Endodermal cell (in vitro differentiated cells): Measurements from ENCODE around the gene ACOD1. TPM values are rescaled to one million over a fixed set of nuclear protein-coding genes. Genes with fewer than 3 reads are reported as not detected.
"Not testable (repeated sequence)": the region's sequence is repeated elsewhere in the genome, so short reads cannot be mapped to it uniquely, and the experiment has no call there.

Experiments used
- DNase-seq: peaks from one replicate; pipeline ENCODE4 v3.0.0-alpha.2; 2017
- H3K27ac ChIP-seq: 2 replicates; pipeline ENCODE4 v1.5.1; 2013; ENCODE audit warnings: mild to moderate bottlenecking, low read depth, low read length, moderate library complexity
- H3K27me3 ChIP-seq: 2 replicates; pipeline ENCODE4 v1.6.1; 2013; ENCODE audit warnings: mild to moderate bottlenecking, low read length, moderate library complexity; ENCODE audit not compliant: insufficient read depth, control insufficient read depth, poor library complexity, severe bottlenecking
- H3K36me3 ChIP-seq: 2 replicates; pipeline ENCODE4 v1.7.0; 2013; ENCODE audit warnings: mild to moderate bottlenecking, low read length, moderate library complexity; ENCODE audit not compliant: control insufficient read depth, insufficient read depth
- H3K4me1 ChIP-seq: one replicate; pipeline ENCODE4 v1.7.0; 2013; ENCODE audit warnings: low read length; ENCODE audit not compliant: control insufficient read depth, insufficient read depth
- H3K4me3 ChIP-seq: 2 replicates; pipeline ENCODE4 v1.5.1; 2013; ENCODE audit warnings: mild to moderate bottlenecking, low read length, moderate library complexity
- H3K9ac ChIP-seq: 2 replicates; pipeline ENCODE4 v1.6.1; 2013; ENCODE audit warnings: mild to moderate bottlenecking, low read length, moderate library complexity; ENCODE audit not compliant: poor library complexity, severe bottlenecking; ENCODE audit errors: extremely low read depth
- H3K9me3 ChIP-seq: 2 replicates; pipeline ENCODE4 v1.6.1; 2013; ENCODE audit warnings: mild to moderate bottlenecking, low read length, moderate library complexity; ENCODE audit not compliant: control insufficient read depth
- H3K27ac Mint-ChIP-seq: 2 replicates; pipeline ENCODE4 v1.8.0; 2020; ENCODE audit warnings: mixed read lengths
- H3K27me3 Mint-ChIP-seq: 2 replicates; pipeline ENCODE4 v1.8.0; 2021; ENCODE audit warnings: mild to moderate bottlenecking, mixed read lengths; ENCODE audit not compliant: insufficient read depth
- H3K36me3 Mint-ChIP-seq: 2 replicates; pipeline ENCODE4 v1.8.0; 2020; ENCODE audit warnings: low read depth, mixed read lengths
- H3K4me1 Mint-ChIP-seq: 2 replicates; pipeline ENCODE4 v1.8.0; 2020; ENCODE audit warnings: mixed read lengths
- H3K4me3 Mint-ChIP-seq: 2 replicates; pipeline ENCODE4 v1.8.0; 2020; ENCODE audit warnings: mild to moderate bottlenecking, moderate library complexity, mixed read lengths
- H3K9me3 Mint-ChIP-seq: 2 replicates; pipeline ENCODE4 v1.8.0; 2020; ENCODE audit warnings: mild to moderate bottlenecking, mixed read lengths
- CTCF ChIP-seq: fragments of 200-600 bp; sonication (generic); conservative IDR thresholded peaks from 2 replicates; pipeline ENCODE4 v1.5.0; 2021; ENCODE audit warnings: antibody characterized with exemption, mild to moderate bottlenecking
- WGBS, 2 experiments: methylation state at CpG; one replicate each; pipeline versions ENCODE4 v1.1.5 to v1.1.7; 2013; ENCODE audit warnings: missing lambda C conversion rate in 2 of 2, mixed read lengths in 1 of 2; ENCODE audit not compliant: insufficient coverage in 1 of 2, insufficient read length in 1 of 2; 5-methylcytosine and 5-hydroxymethylcytosine counted together
- total RNA-seq, 2 donors: library from RNA; stranded (reverse); fragmentation: NEBNext Ultra II Directional in 1 of 2; extraction: Animal tissue kit (Norgen Biotek cat#: 25700) in 1 of 2; gene quantifications; 2 replicates in 1 of 2; 3 replicates in 1 of 2; pipeline ENCODE4 v1.2.1, GENCODE V29; 2021

Gene ACOD1
- total RNA-seq, 2 donors from 2014 or later = not detected

GRCh38 chr13:76958841-76959432 lies 10.6 kb downstream of the ACOD1 start:
- no peak for TF ChIP-seq CTCF
- H3K27me3 ChIP-seq = no peaks in the 10 kb centered on the region
- H3K36me3 Mint-ChIP-seq = no peaks in the 10 kb centered on the region
- H3K27ac ChIP-seq = no peak overlapping the region
- peaks cover 26% of the 10 kb centered on the region for H3K9me3 ChIP-seq
- H3K27me3 Mint-ChIP-seq = no peaks in the 10 kb centered on the region
- DNase-seq = no peak
- peaks cover 52% of the 10 kb centered on the region for H3K9me3 Mint-ChIP-seq
- no peaks in the 10 kb centered on the region for H3K4me1 ChIP-seq
- no peak overlapping the region for H3K9ac ChIP-seq
- H3K36me3 ChIP-seq = no peaks in the 10 kb centered on the region
- WGBS, 2 experiments = 84 to 87% methylated on average over 3 to 4 of the region's 4 CpGs
- no peak overlapping the region for H3K27ac Mint-ChIP-seq
- H3K4me3 ChIP-seq = no peak overlapping the region
- H3K4me1 Mint-ChIP-seq = no peaks in the 10 kb centered on the region
- H3K4me3 Mint-ChIP-seq = no peak overlapping the region

- H3K4me3 Mint-ChIP-seq, H3K36me3 Mint-ChIP-seq, H3K4me1 ChIP-seq, H3K9ac ChIP-seq, H3K27ac Mint-ChIP-seq, DNase-seq, H3K27ac ChIP-seq, H3K27me3 Mint-ChIP-seq, H3K4me3 ChIP-seq, H3K36me3 ChIP-seq, H3K27me3 ChIP-seq, H3K4me1 Mint-ChIP-seq: not testable (repeated sequence)
- H3K9me3 ChIP-seq = peaks cover 26% of the 10 kb centered on the region
- peaks cover 52% of the 10 kb centered on the region for H3K9me3 Mint-ChIP-seq
Observed at GRCh38 chr13:76959734-76960133, 11.4 kb downstream of the ACOD1 start.

GRCh38 chr13:76965759-76966421 lies 17.6 kb downstream of the ACOD1 start:
- peaks cover 13% of the 10 kb centered on the region for H3K4me1 Mint-ChIP-seq
- no peak overlapping the region for H3K27ac Mint-ChIP-seq

More at GRCh38 chr13:76965759-76966421, 17.6 kb downstream of the ACOD1 start:
- Histone ChIP-seq H3K27ac (no peak overlapping the region), H3K4me3 (no peak overlapping the region), H3K36me3 (no peaks in the 10 kb centered on the region), H3K9ac (no peak overlapping the region), H3K27me3 (no peaks in the 10 kb centered on the region), H3K4me1 (peaks cover 7% of the 10 kb centered on the region), H3K9me3 (peaks cover 5% of the 10 kb centered on the region)
- no peaks in the 10 kb centered on the region for H3K27me3 Mint-ChIP-seq
- no peak for DNase-seq
- H3K4me3 Mint-ChIP-seq = no peak overlapping the region
- peaks cover 16% of the 10 kb centered on the region for H3K9me3 Mint-ChIP-seq
- 90 to 92% methylated on average over 5 to 6 of the region's 6 CpGs for WGBS, 2 experiments
- H3K36me3 Mint-ChIP-seq = no peaks in the 10 kb centered on the region
- TF ChIP-seq CTCF = no peak
